Smooth muscle cell (in vitro differentiated cells): ENCODE data around the gene RAPGEF5. TPM values are rescaled to one million over a fixed set of nuclear protein-coding genes. Genes with fewer than 3 reads are reported as not detected.

Experiments
- DNase-seq: peaks from one replicate; lab custom pipeline; 2025; ENCODE audit not compliant: unreplicated experiment; lab: John Stamatoyannopoulos, UW
- H2AFZ ChIP-seq: fragments of 200-600 bp; sonication (generic); 2 replicates; pipeline ENCODE4 v1.6.0; 2016; ENCODE audit warnings: antibody characterized with exemption, low read depth, mild to moderate bottlenecking
- H3F3A ChIP-seq: fragments of 200-600 bp; sonication (generic); 2 replicates; pipeline ENCODE4 v1.6.0; 2017; ENCODE audit warnings: antibody characterized with exemption, low read depth
- H3K27ac ChIP-seq: fragments of 200-600 bp; sonication (generic); 2 replicates; pipeline ENCODE4 v1.5.1; 2016; ENCODE audit warnings: low read depth, mild to moderate bottlenecking
- H3K27me3 ChIP-seq: fragments of 200-600 bp; sonication (generic); 2 replicates; pipeline ENCODE4 v1.6.1; 2016; ENCODE audit warnings: low read depth, mild to moderate bottlenecking
- H3K36me3 ChIP-seq: fragments of 200-600 bp; sonication (generic); 2 replicates; pipeline ENCODE4 v1.5.1; 2016; ENCODE audit warnings: low read depth
- H3K4me1 ChIP-seq: fragments of 200-600 bp; sonication (generic); 2 replicates; pipeline ENCODE4 v1.5.1; 2016; ENCODE audit warnings: low read depth
- H3K4me2 ChIP-seq: fragments of 200-600 bp; sonication (generic); 2 replicates; pipeline ENCODE4 v1.6.0; 2016; ENCODE audit warnings: mild to moderate bottlenecking
- H3K4me3 ChIP-seq: fragments of 200-600 bp; sonication (generic); 2 replicates; pipeline ENCODE4 v1.5.1; 2016; ENCODE audit warnings: mild to moderate bottlenecking
- H3K79me2 ChIP-seq: fragments of 200-600 bp; sonication (generic); 2 replicates; pipeline ENCODE4 v1.6.0; 2016; ENCODE audit warnings: low read depth, mild to moderate bottlenecking
- H3K9ac ChIP-seq: fragments of 200-600 bp; sonication (generic); 2 replicates; pipeline ENCODE4 v1.6.0; 2016; ENCODE audit warnings: low read depth
- H3K9me3 ChIP-seq: fragments of 200-600 bp; sonication (generic); replicated peaks from 2 replicates; pipeline ENCODE4 v1.5.1; 2016; ENCODE audit warnings: low read depth
- H4K20me1 ChIP-seq: fragments of 200-600 bp; sonication (generic); 2 replicates; pipeline ENCODE4 v1.6.0; 2016; ENCODE audit warnings: low read depth
- CTCF ChIP-seq: fragments of 200-600 bp; sonication (generic); IDR thresholded peaks from 2 replicates; pipeline ENCODE4 v1.5.1; 2017; ENCODE audit warnings: borderline replicate concordance, mild to moderate bottlenecking, antibody characterized with exemption; ENCODE audit not compliant: insufficient read depth, poor library complexity, severe bottlenecking
- WGBS: methylation state at CpG from one replicate; pipeline ENCODE4 v1.1.7; 2016; ENCODE audit warnings: low lambda C conversion rate; 5-methylcytosine and 5-hydroxymethylcytosine counted together
- polyA plus RNA-seq: library from polyadenylated mRNA; unstranded; fragments of >200 nt; fragmentation: Nextera tagmentation; extraction: Ambion mirVana; gene quantifications from 2 replicates; pipeline ENCODE4 v1.2.1, GENCODE V29; 2016
- total RNA-seq: library from RNA; depleted of rRNA; stranded (reverse); fragments of >200 nt; gene quantifications from 2 replicates; pipeline ENCODE4 v1.2.3, GENCODE V29; 2014

The RAPGEF5 gene
- total and polyA plus RNA-seq, 2 experiments from 2014 or later, result 11.4 TPM; not detected in 1

- no peak overlapping the region for H3K27ac ChIP-seq
- no peaks in the 10 kb centered on the region for H3K79me2 ChIP-seq
- H3K36me3 ChIP-seq, result no peaks in the 10 kb centered on the region
- no peaks in the 10 kb centered on the region for H3K27me3 ChIP-seq
- no peak overlapping the region for H3K9ac ChIP-seq
- H3K4me1 ChIP-seq, result peaks cover 7% of the 10 kb centered on the region
- WGBS, result 52% methylated on average over 13 of the region's 13 CpGs
- H3K4me2 ChIP-seq, result peak overlapping the region; percentile 50
- DNase-seq, result no peak
- no peaks in the 10 kb centered on the region for H3F3A ChIP-seq
- no peaks in the 10 kb centered on the region for H4K20me1 ChIP-seq
- no peaks in the 10 kb centered on the region for H3K9me3 ChIP-seq
- TF ChIP-seq CTCF, result no peak
- H2AFZ ChIP-seq, result no peak overlapping the region
- no peak overlapping the region for H3K4me3 ChIP-seq
Measured at GRCh38 chr7:22393913-22394729, 37.2 kb upstream of the RAPGEF5 start.

- H3K79me2 ChIP-seq, result no peaks in the 10 kb centered on the region
- H4K20me1 ChIP-seq, result no peaks in the 10 kb centered on the region
- DNase-seq, result no peak
- no peak for TF ChIP-seq CTCF
- no peak overlapping the region for H3K4me3 ChIP-seq
- H3K27ac ChIP-seq, result no peak overlapping the region
- no peaks in the 10 kb centered on the region for H3K27me3 ChIP-seq
- H3K4me1 ChIP-seq, result peaks cover 7% of the 10 kb centered on the region
- H2AFZ ChIP-seq, result no peak overlapping the region
- H3K9me3 ChIP-seq, result no peaks in the 10 kb centered on the region
- WGBS, result 71% methylated on average over 1 of the region's 1 CpG
- H3F3A ChIP-seq, result no peaks in the 10 kb centered on the region
- H3K4me2 ChIP-seq, result no peak overlapping the region
- no peak overlapping the region for H3K9ac ChIP-seq
- H3K36me3 ChIP-seq, result no peaks in the 10 kb centered on the region
Measured at GRCh38 chr7:22390516-22390915, 33.6 kb upstream of the RAPGEF5 start.

- no peaks in the 10 kb centered on the region for H3K27me3 ChIP-seq
- H3K9me3 ChIP-seq, result no peaks in the 10 kb centered on the region
- TF ChIP-seq CTCF, result no peak
- H4K20me1 ChIP-seq, result no peaks in the 10 kb centered on the region
- no peaks in the 10 kb centered on the region for H3K79me2 ChIP-seq
- no peak overlapping the region for H2AFZ ChIP-seq
- H3F3A ChIP-seq, result no peaks in the 10 kb centered on the region
- no peak overlapping the region for H3K4me2 ChIP-seq
- peaks cover 7% of the 10 kb centered on the region for H3K4me1 ChIP-seq
- no peak overlapping the region for H3K27ac ChIP-seq
- no peak for DNase-seq
- H3K4me3 ChIP-seq, result no peak overlapping the region
- no peaks in the 10 kb centered on the region for H3K36me3 ChIP-seq
- WGBS, result 90% methylated on average over 2 of the region's 2 CpGs
- H3K9ac ChIP-seq, result no peak overlapping the region
Measured at GRCh38 chr7:22389892-22390291, 32.9 kb upstream of the RAPGEF5 start.

- no peak for DNase-seq
- H3K4me2 ChIP-seq, result no peak overlapping the region
- 75% methylated on average over 4 of the region's 4 CpGs for WGBS
Measured at GRCh38 chr7:22387583-22387982, 30.6 kb upstream of the RAPGEF5 start.

More at GRCh38 chr7:22387583-22387982, 30.6 kb upstream of the RAPGEF5 start:
- Histone ChIP-seq H3K79me2 (no peaks in the 10 kb centered on the region), H2AFZ (no peak overlapping the region), H3F3A (no peaks in the 10 kb centered on the region), H3K36me3 (no peaks in the 10 kb centered on the region), H3K9me3 (no peaks in the 10 kb centered on the region), H3K4me1 (no peaks in the 10 kb centered on the region), H3K27me3 (no peaks in the 10 kb centered on the region), H3K4me3 (no peak overlapping the region), H4K20me1 (no peaks in the 10 kb centered on the region), H3K27ac (no peak overlapping the region), H3K9ac (no peak overlapping the region)
- no peak for TF ChIP-seq CTCF
